Measurements from ENCODE around the gene IGFALS.

GRCh38 chr16:1825864-1826690 is 32.6 kb upstream of the IGFALS start:
- TF ChIP-seq POLR2AphosphoS5 (IDR thresholded peaks at IDR 0.05) (no peak), CTCF (IDR thresholded peaks at IDR 0.05) (peak in 1 of 5 experiments; percentile 13), EP300 (IDR thresholded peaks at IDR 0.05; ENCODE audit: low read depth) (no peak), POLR2A (IDR thresholded peaks at IDR 0.05) (no peak)

Measured in transverse colon (tissue), 4 donors.